Fibroblast of mammary gland (primary cell): Measurements from ENCODE around the gene TRMT44.

Source experiments
- DNase-seq: peaks from one replicate; pipeline ENCODE4 v3.0.0-alpha.2; 2010; ENCODE audit warnings: low read depth
- H3K4me3 ChIP-seq: 2 replicates; pipeline ENCODE4 v1.5.1; 2011; ENCODE audit warnings: low read depth, mild to moderate bottlenecking, low read length, moderate library complexity; ENCODE audit not compliant: control insufficient read depth
- TF ChIP-seq, protein P1 (sequence below): conservative IDR thresholded peaks from 2 replicates; pipeline ENCODE4 v1.5.1; 2011; ENCODE audit warnings: low read depth, low read length, inconsistent platforms; ENCODE audit not compliant: control insufficient read depth, insufficient read depth

TRMT44 gene

DNA sequence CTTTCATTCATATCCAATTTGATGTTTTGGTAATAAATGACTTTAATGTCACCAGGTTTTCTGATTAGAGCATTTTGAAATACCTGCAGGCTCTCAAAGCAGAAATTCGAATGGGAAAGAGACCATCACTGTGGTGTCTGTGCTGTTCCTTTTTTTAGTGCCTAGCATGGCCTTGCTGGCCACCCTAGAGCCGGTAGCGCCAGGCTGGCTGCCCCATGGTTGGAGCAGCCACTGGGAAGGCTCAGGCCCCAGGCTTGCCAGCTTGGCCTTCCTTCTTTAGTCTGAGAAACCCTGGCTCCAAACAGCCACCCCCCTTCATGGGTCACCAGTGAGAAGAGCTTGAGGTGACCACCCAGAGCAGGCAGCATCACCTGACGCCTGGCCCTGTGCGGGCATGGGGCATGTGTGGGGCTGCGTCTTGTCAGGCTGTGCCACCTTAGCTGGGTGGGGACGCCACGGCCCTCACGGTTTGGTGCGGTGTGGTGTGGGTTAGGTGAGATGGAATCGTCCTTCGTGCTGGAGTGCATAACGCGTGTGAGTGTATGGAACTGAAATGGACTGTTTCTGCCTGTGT lies 30.0 kb downstream of the TRMT44 start:
- DNase-seq: no peak
- TF ChIP-seq, protein P1, sequence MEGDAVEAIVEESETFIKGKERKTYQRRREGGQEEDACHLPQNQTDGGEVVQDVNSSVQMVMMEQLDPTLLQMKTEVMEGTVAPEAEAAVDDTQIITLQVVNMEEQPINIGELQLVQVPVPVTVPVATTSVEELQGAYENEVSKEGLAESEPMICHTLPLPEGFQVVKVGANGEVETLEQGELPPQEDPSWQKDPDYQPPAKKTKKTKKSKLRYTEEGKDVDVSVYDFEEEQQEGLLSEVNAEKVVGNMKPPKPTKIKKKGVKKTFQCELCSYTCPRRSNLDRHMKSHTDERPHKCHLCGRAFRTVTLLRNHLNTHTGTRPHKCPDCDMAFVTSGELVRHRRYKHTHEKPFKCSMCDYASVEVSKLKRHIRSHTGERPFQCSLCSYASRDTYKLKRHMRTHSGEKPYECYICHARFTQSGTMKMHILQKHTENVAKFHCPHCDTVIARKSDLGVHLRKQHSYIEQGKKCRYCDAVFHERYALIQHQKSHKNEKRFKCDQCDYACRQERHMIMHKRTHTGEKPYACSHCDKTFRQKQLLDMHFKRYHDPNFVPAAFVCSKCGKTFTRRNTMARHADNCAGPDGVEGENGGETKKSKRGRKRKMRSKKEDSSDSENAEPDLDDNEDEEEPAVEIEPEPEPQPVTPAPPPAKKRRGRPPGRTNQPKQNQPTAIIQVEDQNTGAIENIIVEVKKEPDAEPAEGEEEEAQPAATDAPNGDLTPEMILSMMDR: no peak
- no peak overlapping the region for H3K4me3 ChIP-seq

DNA sequence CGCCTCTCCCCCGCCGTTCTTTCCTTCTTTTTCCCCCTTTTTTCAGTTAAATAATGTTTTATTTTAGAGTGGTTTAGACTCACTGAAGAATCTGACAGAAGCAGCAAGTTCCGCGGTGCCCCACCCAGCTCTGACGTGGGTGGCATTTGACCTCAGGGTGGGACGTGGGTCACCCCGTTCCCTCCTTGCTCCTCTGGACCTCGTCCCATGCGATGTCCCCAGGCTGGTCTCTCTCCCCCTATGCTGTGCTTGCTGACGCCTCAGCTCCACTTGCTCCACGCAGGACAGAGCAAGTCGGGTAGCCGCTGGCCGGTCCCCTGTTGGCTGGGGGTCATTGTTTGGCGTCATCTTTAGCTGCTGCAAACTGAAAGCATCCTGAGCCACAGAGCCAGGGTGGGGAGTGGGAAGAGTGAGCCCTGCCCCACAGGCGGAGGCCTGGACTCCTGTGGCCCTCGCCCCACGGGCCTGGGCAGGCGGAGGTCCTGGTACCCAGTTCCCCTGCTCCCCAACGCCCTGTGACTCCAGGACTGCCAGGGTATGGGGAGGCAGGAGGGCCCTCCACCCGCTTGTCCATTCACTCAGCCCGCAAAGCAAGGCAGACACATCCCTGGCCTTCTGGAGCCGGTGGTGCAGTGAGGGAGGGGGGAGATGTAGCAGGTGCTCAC lies 30.8 kb downstream of the TRMT44 start:
- no peak for DNase-seq
- H3K4me3 ChIP-seq: no peak overlapping the region
- TF ChIP-seq, protein P1: no peak

DNA sequence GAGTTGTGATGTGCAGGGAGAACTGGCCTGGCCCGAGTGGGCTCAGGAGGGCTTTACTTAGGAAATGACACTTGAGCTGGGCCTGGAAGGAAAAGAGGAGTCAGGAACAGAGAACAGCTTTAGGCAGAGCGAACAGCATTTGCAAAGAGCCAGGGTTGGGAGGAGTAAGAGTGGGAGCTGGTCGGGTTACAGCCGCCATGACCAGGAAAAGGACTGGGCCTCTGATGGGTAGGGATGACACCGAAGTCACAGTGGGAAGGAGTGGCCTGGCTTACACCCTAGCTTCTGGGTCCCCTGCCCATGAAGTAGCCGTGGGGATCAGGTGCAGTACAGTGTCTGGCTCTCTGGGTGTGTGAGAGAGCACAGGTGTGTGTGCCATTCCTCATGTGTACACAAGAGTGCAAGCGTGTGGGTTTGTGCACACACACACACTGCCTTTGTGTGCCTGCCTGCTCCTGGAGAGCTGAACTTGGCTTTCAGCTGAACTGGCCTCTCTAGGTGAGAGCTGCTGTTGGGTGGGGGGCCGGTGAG lies 31.6 kb downstream of the TRMT44 start:
- no peak for DNase-seq
- H3K4me3 ChIP-seq: no peak overlapping the region
- TF ChIP-seq, protein P1: no peak

DNA sequence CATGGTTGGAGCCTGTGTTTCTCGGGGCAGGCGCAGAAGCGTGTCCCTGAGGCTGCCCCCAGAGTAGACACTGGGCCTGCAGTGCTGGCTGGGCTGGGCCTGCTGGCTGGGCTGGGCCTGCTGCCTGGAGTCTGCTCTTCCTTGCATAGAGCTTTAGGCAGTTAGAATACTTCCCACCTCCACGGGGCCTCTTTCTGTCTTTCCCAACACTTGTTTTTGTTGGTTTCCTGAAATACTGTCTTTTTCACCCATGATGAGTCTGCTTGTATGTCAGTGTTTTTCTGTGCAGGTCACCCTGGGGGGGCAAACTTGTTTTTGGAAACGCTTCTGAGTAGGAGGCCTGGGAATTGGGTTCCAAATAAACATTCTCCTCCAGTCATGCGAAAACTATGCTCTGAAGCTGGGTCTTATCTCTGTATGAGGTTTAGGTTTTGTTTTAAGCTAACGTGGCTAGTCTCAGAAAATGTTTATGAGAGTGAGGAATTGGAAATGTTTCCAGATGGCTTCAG lies 32.2 kb downstream of the TRMT44 start:
- DNase-seq: peak; percentile 94
- TF ChIP-seq, protein P1: no peak
- H3K4me3 ChIP-seq: no peak overlapping the region

DNA sequence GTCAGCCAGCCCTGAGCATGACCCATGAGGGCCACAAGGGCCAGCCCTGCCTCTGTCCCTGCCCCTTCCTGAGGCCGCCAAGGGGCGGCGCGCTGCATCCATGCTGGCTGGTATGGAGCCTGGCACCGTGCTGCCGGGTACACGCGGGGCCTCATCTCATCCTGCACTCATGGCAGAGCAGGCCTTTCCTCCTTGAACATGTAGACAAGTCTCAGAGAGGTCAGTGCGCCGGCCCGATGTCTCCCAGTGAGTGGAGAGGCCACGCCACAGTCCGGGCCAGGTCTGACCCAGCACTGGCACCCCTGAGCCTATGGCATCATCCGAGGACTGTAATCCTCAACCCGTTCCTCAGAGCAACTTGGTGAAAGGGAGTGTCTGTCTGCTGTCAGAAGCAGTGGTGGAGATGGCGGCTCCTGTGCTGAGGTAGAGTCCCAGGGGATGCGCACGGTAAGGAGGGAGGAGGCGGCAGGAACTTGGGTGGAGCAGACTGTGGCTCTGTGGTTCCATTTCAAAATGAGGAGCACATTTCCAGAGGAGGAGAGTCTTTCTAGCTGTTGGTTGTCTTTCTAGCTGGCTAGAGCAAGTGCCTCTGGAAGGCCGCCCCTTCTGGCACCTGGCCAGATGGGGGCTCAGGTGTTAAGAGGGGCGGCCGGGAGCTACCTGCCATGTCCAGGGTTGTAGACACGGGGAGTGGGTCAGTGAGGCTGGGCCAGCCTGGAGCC lies 32.8 kb downstream of the TRMT44 start:
- TF ChIP-seq, protein P1: peak; percentile 30
- DNase-seq: no peak
- H3K4me3 ChIP-seq: no peak overlapping the region

DNA sequence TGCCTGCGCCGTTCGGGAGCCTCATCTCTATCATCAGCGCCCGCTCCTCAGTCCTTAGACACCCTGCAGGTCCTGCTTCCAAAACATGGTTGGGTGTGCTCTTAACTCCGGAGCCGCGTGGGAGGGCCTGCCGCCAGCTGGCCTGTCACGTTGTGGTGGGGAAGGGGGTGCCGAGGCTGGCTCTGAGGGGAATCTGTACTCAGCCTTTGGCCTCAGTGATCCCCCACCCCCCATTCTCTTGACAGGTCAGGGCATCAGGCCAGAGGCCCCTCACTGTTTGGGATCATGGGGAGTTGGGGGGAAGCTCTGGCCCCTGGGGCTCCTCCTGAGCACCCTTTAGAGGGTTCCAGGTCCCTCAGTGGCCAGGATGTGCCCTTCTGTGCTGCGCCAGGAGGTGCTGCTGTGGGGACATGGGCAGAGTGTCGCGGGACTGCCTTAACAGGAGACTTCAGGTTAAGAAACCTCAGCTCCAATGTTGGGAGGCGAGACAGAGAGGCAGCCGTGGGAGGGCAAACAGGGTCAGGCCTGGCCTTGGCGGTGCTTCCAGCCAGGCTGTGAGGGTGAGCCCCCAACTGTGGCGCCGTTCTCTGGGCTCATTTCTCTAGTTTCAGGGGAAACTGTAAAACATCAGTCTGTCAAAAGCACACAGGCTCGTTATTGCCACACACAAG lies 33.5 kb downstream of the TRMT44 start:
- DNase-seq: no peak
- TF ChIP-seq, protein P1: no peak
- H3K4me3 ChIP-seq: no peak overlapping the region
